ENCODE data around the gene PPP1R3F.
A peak's percentile ranks its signal among the peaks of the same experiment; 100 is the strongest.

PPP1R3F gene

GRCh38 chrX:49264460-49264859 is 5.1 kb upstream of the PPP1R3F start, which contains the start of gene FOXP3:
Gene FOXP3, minus strand, starts transcription at chrX:49264710. Its CDS starts 6,205 bp downstream, at chrX:49258505.
- Histone ChIP-seq H3K56ac (ENCODE audit: low read length) (no peak within 1 kb of the TSS), H2BK120ac (ENCODE audit: low read depth, low read length) (no peak within 1 kb of the TSS), H4K8ac (ENCODE audit: low read depth, low read length) (no peak within 1 kb of the TSS), H3K4me3 (ENCODE audit: low read length) (no peak within 1 kb of the TSS), H3K23ac (ENCODE audit: low read length) (no peak within 1 kb of the TSS), H3K79me2 (ENCODE audit: control insufficient read depth, insufficient read depth, low read length) (no peaks in the 10 kb centered on the region), H3K9ac (ENCODE audit: low read length) (no peak within 1 kb of the TSS), H3K18ac (ENCODE audit: low read length) (no peak within 1 kb of the TSS), H3K4me1 (ENCODE audit: control insufficient read depth, low read depth, low read length) (no peaks in the 10 kb centered on the region), H3K27ac (ENCODE audit: low read depth, low read length) (no peak within 1 kb of the TSS), H2BK15ac (replicated peaks; ENCODE audit: low read depth) (no peak within 1 kb of the TSS), H3K4me2 (ENCODE audit: low read length) (no peak within 1 kb of the TSS), H3K4ac (ENCODE audit: low read depth, low read length) (no peak within 1 kb of the TSS), H3K36me3 (ENCODE audit: control insufficient read depth, insufficient read depth, low read length) (no peaks in the 10 kb centered on the region), H4K5ac (ENCODE audit: low read length) (no peak within 1 kb of the TSS), H3K27me3 (ENCODE audit: insufficient read depth, low read length, poor library complexity) (no peaks in the 10 kb centered on the region), H2AK5ac (ENCODE audit: low read length) (no peak within 1 kb of the TSS), H3K79me1 (ENCODE audit: low read length) (no peaks in the 10 kb centered on the region), H2BK5ac (ENCODE audit: low read length) (no peak within 1 kb of the TSS)
- whole genome bisulfite sequencing (ENCODE audit: extremely low coverage, insufficient coverage, low lambda C conversion rate) = no CpG with 5 or more reads among the region's 11 CpGs
- no peak for DNase-seq

DNA sequence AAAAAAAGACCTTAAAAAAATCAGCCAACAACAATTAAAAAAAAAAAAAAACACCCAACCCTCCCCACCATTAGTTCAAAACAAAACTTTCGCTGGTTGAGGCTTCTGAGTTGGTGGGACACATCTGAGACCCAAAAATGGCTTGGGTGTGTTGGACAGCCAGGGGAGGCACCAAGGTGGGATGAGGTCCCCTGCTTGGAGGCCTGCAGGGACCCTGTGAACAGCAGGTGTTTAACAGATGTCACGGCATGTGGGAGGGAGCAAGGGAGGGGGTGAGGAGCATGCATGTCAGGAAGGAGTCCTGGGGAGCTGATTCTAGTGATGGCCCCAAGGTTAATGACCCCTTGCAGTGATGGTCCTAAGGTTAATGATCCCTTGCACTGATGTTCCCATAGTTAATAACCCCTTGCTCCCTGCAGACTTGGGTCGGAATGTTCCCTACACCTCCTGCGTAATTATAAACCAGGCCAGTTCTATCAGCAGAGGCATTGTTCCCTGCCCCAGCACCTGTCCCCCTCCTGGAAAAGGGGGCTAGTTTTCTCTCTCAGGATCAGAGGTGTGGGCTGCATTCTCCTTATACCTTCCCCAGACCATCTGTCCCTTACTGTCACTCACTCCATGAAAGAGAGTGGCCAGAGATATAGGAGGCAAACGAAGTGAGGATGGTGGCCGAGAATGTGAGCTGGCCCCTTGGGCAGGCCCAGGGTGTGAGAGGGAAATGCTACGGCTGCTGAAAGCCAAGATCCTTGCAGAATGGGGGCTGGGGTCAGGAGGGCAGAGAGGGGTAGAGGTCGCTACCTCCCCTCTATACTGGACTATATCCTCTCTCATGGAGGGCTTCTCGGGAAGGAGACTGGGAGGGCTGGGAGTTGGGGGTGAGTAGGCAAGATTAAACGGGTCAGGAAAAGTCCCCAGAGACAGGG is 2.8 kb upstream of the PPP1R3F start:
- peaks cover 4% of the 10 kb centered on the region for H3K79me1 ChIP-seq (ENCODE audit: low read length)
- no peaks in the 10 kb centered on the region for H3K36me3 ChIP-seq (ENCODE audit: control insufficient read depth, insufficient read depth, low read length)
- H3K4me3 ChIP-seq (ENCODE audit: low read length) = no peak overlapping the region
- H4K8ac ChIP-seq (ENCODE audit: low read depth, low read length) = no peak overlapping the region
- no peak overlapping the region for H2BK120ac ChIP-seq (ENCODE audit: low read depth, low read length)
- no peaks in the 10 kb centered on the region for H3K4me1 ChIP-seq (ENCODE audit: control insufficient read depth, low read depth, low read length)
- no peak overlapping the region for H3K27ac ChIP-seq (ENCODE audit: low read depth, low read length)
- H3K27me3 ChIP-seq (ENCODE audit: insufficient read depth, low read length, poor library complexity) = no peaks in the 10 kb centered on the region
- no peak for DNase-seq
- H3K18ac ChIP-seq (ENCODE audit: low read length) = no peak overlapping the region
- no peak overlapping the region for H3K23ac ChIP-seq (ENCODE audit: low read length)
- H2BK5ac ChIP-seq (ENCODE audit: low read length) = no peak overlapping the region
- no peak overlapping the region for H3K9ac ChIP-seq (ENCODE audit: low read length)
- H3K79me2 ChIP-seq (ENCODE audit: control insufficient read depth, insufficient read depth, low read length) = peaks cover 6% of the 10 kb centered on the region
- no peak overlapping the region for H3K4ac ChIP-seq (ENCODE audit: low read depth, low read length)
- no peak overlapping the region for H3K4me2 ChIP-seq (ENCODE audit: low read length)
- WGBS (ENCODE audit: extremely low coverage, insufficient coverage, low lambda C conversion rate) = no CpG with 5 or more reads among the region's 10 CpGs
- H2BK15ac ChIP-seq (replicated peaks; ENCODE audit: low read depth) = no peak overlapping the region
- no peak overlapping the region for H2AK5ac ChIP-seq (ENCODE audit: low read length)
- no peak overlapping the region for H4K5ac ChIP-seq (ENCODE audit: low read length)
- no peak overlapping the region for H3K56ac ChIP-seq (ENCODE audit: low read length)

- H3K36me3 ChIP-seq (ENCODE audit: control insufficient read depth, insufficient read depth, low read length) = no peaks in the 10 kb centered on the region
- peaks cover 4% of the 10 kb centered on the region for H3K79me1 ChIP-seq (ENCODE audit: low read length)
- H3K4ac ChIP-seq (ENCODE audit: low read depth, low read length) = no peak overlapping the region
- no peak overlapping the region for H4K5ac ChIP-seq (ENCODE audit: low read length)
- DNase-seq = no peak
- H3K79me2 ChIP-seq (ENCODE audit: control insufficient read depth, insufficient read depth, low read length) = peaks cover 11% of the 10 kb centered on the region
- no CpG with 5 or more reads among the region's 4 CpGs for WGBS (ENCODE audit: extremely low coverage, insufficient coverage, low lambda C conversion rate)
- H3K27me3 ChIP-seq (ENCODE audit: insufficient read depth, low read length, poor library complexity) = no peaks in the 10 kb centered on the region
- H3K4me2 ChIP-seq (ENCODE audit: low read length) = peak overlapping the region; percentile 71
- H3K27ac ChIP-seq (ENCODE audit: low read depth, low read length) = peak overlapping the region; percentile 38
- no peak overlapping the region for H2BK120ac ChIP-seq (ENCODE audit: low read depth, low read length)
- no peak overlapping the region for H4K8ac ChIP-seq (ENCODE audit: low read depth, low read length)
- H3K56ac ChIP-seq (ENCODE audit: low read length) = peak overlapping the region; percentile 85
- H3K18ac ChIP-seq (ENCODE audit: low read length) = no peak overlapping the region
- no peak overlapping the region for H2BK15ac ChIP-seq (replicated peaks; ENCODE audit: low read depth)
- no peaks in the 10 kb centered on the region for H3K4me1 ChIP-seq (ENCODE audit: control insufficient read depth, low read depth, low read length)
- H3K4me3 ChIP-seq (ENCODE audit: low read length) = peak overlapping the region; percentile 36
- no peak overlapping the region for H2AK5ac ChIP-seq (ENCODE audit: low read length)
- H3K23ac ChIP-seq (ENCODE audit: low read length) = no peak overlapping the region
- peak overlapping the region; percentile 78 for H3K9ac ChIP-seq (ENCODE audit: low read length)
- H2BK5ac ChIP-seq (ENCODE audit: low read length) = peak overlapping the region; percentile 55
These were observed 937 bp upstream of the PPP1R3F start for GRCh38 chrX:49268702-49269009.

GRCh38 chrX:49269010-49269766 is 405 bp upstream of the PPP1R3F start:
- WGBS (ENCODE audit: extremely low coverage, insufficient coverage, low lambda C conversion rate) = no CpG with 5 or more reads among the region's 45 CpGs
- peak overlapping the region; percentile 62 for H3K4me3 ChIP-seq (ENCODE audit: low read length)
- peak; percentile 99 for DNase-seq

GRCh38 chrX:49270249-49270921 is 792 bp downstream of the PPP1R3F start:
- Histone ChIP-seq H3K4me2 (ENCODE audit: low read length) (peak overlapping the region; percentile 15), H2BK15ac (replicated peaks; ENCODE audit: low read depth) (no peak overlapping the region), H3K79me2 (ENCODE audit: control insufficient read depth, insufficient read depth, low read length) (peaks cover 11% of the 10 kb centered on the region), H4K5ac (ENCODE audit: low read length) (no peak overlapping the region), H3K27ac (ENCODE audit: low read depth, low read length) (peak overlapping the region; percentile 84), H3K56ac (ENCODE audit: low read length) (peak overlapping the region; percentile 87), H3K18ac (ENCODE audit: low read length) (peak overlapping the region; percentile 77), H3K4ac (ENCODE audit: low read depth, low read length) (peak overlapping the region; percentile 56), H2BK5ac (ENCODE audit: low read length) (no peak overlapping the region), H3K9ac (ENCODE audit: low read length) (peak overlapping the region; percentile 72), H3K27me3 (ENCODE audit: insufficient read depth, low read length, poor library complexity) (no peaks in the 10 kb centered on the region), H2BK120ac (ENCODE audit: low read depth, low read length) (no peak overlapping the region), H3K36me3 (ENCODE audit: control insufficient read depth, insufficient read depth, low read length) (no peaks in the 10 kb centered on the region), H2AK5ac (ENCODE audit: low read length) (no peak overlapping the region), H3K4me1 (ENCODE audit: control insufficient read depth, low read depth, low read length) (no peaks in the 10 kb centered on the region), H3K23ac (ENCODE audit: low read length) (no peak overlapping the region), H3K4me3 (ENCODE audit: low read length) (no peak overlapping the region), H4K8ac (ENCODE audit: low read depth, low read length) (peak overlapping the region; percentile 79), H3K79me1 (ENCODE audit: low read length) (peaks cover 4% of the 10 kb centered on the region)
- WGBS (ENCODE audit: extremely low coverage, insufficient coverage, low lambda C conversion rate) = no CpG with 5 or more reads among the region's 66 CpGs
- no peak for DNase-seq

More at GRCh38 chrX:49269010-49269766, 405 bp upstream of the PPP1R3F start:
- H3K23ac ChIP-seq (ENCODE audit: low read length) = no peak overlapping the region
- no peak overlapping the region for H4K8ac ChIP-seq (ENCODE audit: low read depth, low read length)
- H3K4me2 ChIP-seq (ENCODE audit: low read length) = peak overlapping the region; percentile 71
- peak overlapping the region; percentile 86 for H3K9ac ChIP-seq (ENCODE audit: low read length)
- H3K27me3 ChIP-seq (ENCODE audit: insufficient read depth, low read length, poor library complexity) = no peaks in the 10 kb centered on the region
- H3K4ac ChIP-seq (ENCODE audit: low read depth, low read length) = no peak overlapping the region
- peak overlapping the region; percentile 55 for H2BK5ac ChIP-seq (ENCODE audit: low read length)
- peaks cover 4% of the 10 kb centered on the region for H3K79me1 ChIP-seq (ENCODE audit: low read length)
- H2AK5ac ChIP-seq (ENCODE audit: low read length) = no peak overlapping the region
- H3K56ac ChIP-seq (ENCODE audit: low read length) = peak overlapping the region; percentile 94
- H3K18ac ChIP-seq (ENCODE audit: low read length) = peak overlapping the region; percentile 63
- H4K5ac ChIP-seq (ENCODE audit: low read length) = no peak overlapping the region
- H2BK15ac ChIP-seq (replicated peaks; ENCODE audit: low read depth) = no peak overlapping the region
- H3K79me2 ChIP-seq (ENCODE audit: control insufficient read depth, insufficient read depth, low read length) = peaks cover 11% of the 10 kb centered on the region
- no peak overlapping the region for H2BK120ac ChIP-seq (ENCODE audit: low read depth, low read length)
- H3K36me3 ChIP-seq (ENCODE audit: control insufficient read depth, insufficient read depth, low read length) = no peaks in the 10 kb centered on the region
- no peaks in the 10 kb centered on the region for H3K4me1 ChIP-seq (ENCODE audit: control insufficient read depth, low read depth, low read length)
- H3K27ac ChIP-seq (ENCODE audit: low read depth, low read length) = peak overlapping the region; percentile 38

All from mesendoderm (in vitro differentiated cells).